ENCODE measurements around the gene GZMM.

The GZMM gene

DNA sequence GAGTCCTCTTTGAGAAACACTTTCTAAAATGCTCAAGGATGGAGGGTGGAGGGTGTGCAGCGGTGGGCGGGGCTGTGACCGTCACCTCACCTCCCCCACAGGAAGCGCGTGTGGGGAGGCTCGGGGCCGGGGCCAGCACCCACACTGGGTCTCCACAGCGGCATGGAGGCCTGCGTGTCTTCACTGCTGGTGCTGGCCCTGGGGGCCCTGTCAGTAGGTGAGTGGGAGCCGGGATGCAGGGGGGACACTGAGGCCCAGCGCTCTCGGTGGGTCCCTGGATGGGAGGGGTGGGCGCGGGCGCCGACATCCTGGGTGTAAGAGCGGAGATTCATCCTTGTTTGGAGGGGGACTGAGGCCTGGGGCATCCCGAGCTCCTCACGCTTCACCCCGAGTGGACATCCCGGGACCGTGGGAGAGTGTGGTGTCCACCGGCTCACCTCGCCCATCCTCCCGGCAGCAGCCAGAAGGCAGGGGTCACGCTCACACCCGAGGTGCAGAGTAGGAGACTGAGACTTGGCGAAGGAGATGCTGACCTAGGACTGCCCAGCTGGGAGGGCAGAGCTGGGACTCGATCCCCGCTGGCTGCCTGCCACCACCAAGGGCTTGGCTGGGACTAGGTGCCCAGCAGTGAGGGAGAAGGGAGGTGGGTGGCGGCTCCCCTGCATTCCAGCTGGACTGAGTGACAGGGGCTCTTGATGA is at the start of gene GZMM:
Gene GZMM, plus strand, starts transcription at position 144 of the 699 bp plus-strand sequence. Its CDS starts 19 bp downstream, at position 163.
- TF ChIP-seq, protein P1, sequence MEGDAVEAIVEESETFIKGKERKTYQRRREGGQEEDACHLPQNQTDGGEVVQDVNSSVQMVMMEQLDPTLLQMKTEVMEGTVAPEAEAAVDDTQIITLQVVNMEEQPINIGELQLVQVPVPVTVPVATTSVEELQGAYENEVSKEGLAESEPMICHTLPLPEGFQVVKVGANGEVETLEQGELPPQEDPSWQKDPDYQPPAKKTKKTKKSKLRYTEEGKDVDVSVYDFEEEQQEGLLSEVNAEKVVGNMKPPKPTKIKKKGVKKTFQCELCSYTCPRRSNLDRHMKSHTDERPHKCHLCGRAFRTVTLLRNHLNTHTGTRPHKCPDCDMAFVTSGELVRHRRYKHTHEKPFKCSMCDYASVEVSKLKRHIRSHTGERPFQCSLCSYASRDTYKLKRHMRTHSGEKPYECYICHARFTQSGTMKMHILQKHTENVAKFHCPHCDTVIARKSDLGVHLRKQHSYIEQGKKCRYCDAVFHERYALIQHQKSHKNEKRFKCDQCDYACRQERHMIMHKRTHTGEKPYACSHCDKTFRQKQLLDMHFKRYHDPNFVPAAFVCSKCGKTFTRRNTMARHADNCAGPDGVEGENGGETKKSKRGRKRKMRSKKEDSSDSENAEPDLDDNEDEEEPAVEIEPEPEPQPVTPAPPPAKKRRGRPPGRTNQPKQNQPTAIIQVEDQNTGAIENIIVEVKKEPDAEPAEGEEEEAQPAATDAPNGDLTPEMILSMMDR (IDR thresholded peaks at IDR 0.05; ENCODE audit: control extremely low read depth, extremely low read depth, low read depth, missing control alignments): no peak
- POLR2A ChIA-PET: no interaction called here
- no peak for DNase-seq (ENCODE audit: extremely low spot score)
- CTCF ChIA-PET: no interaction called here

DNA sequence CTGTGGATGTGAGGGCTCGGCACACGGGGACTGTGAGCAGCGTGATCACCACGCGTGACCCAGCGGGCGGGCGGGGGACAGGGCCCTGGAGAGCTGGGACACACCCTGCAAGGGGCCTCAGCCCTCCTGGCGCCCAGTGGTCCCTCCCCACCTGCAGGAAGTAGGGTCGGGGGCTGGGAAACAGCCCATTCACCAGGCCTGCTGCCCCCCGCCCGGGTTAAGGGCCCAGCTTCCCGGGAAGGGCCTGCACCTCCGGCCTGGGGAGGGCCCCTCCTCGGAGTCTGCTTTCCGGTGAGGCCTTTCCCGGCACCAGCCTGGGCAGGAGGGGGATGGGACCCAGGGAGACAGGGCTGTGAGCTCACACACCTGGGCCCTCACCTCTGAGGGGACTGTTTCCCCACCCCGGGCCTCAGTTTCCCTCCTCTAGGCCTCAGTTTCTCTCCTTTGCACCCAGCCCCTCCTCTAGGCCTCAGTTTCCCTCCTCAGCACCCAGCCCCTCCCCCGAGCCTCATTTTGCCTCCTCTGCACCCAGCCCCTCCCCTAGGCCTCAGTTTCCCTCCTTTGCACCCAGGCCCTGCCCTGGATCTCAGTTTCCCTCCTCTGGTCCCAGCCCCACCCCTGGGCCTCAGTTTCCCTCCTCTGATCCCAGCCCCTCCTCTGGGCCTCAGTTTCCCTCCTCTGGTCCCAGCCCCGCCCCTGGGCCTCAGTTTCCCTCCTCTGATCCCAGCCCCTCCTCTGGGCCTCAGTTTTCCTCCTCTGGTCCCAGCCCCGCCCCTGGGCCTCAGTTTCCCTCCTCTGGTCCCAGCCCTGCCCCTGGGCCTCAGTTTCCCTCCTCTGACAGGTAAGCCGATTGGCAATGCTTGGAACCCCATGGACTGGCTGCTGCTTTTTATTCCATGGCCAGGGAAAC is 49.4 kb upstream of the GZMM start:
- ChIA-PET CTCF (interaction anchor here (1.0 to 2.1 kb wide), 4 partner anchors 11 to 247 kb away, joined by 3 to 18 read pairs (median 4); partner anchors contain the start of gene TPGS1), POLR2A (no interaction called here)
- no peak for DNase-seq (ENCODE audit: extremely low spot score)
- TF ChIP-seq, protein P1 (IDR thresholded peaks at IDR 0.05; ENCODE audit: control extremely low read depth, extremely low read depth, low read depth, missing control alignments): no peak

DNA sequence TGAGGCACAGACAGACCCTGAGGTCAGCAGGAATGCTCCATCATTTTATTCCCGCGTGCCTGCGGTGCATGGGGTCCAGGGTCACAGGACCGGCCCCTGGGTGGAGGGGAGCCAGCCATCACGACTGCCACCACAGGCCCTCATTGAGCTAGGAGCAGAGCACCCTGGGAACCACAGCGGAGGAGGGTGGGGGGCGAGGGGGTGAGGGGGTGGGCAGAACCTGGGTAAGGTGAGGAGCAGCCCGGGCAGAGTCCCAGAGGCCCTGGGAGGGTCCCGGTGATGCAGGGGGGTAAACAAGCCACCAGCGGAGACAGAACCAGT is 48.8 kb upstream of the GZMM start:
- no peak for DNase-seq (ENCODE audit: extremely low spot score)
- CTCF ChIA-PET: interaction anchor here (1.0 to 2.1 kb wide), 3 partner anchors 11 to 248 kb away, joined by 3 to 18 read pairs (median 8); partner anchors contain the start of gene TPGS1
- TF ChIP-seq, protein P1 (IDR thresholded peaks at IDR 0.05; ENCODE audit: control extremely low read depth, extremely low read depth, low read depth, missing control alignments): no peak
- POLR2A ChIA-PET: no interaction called here

DNA sequence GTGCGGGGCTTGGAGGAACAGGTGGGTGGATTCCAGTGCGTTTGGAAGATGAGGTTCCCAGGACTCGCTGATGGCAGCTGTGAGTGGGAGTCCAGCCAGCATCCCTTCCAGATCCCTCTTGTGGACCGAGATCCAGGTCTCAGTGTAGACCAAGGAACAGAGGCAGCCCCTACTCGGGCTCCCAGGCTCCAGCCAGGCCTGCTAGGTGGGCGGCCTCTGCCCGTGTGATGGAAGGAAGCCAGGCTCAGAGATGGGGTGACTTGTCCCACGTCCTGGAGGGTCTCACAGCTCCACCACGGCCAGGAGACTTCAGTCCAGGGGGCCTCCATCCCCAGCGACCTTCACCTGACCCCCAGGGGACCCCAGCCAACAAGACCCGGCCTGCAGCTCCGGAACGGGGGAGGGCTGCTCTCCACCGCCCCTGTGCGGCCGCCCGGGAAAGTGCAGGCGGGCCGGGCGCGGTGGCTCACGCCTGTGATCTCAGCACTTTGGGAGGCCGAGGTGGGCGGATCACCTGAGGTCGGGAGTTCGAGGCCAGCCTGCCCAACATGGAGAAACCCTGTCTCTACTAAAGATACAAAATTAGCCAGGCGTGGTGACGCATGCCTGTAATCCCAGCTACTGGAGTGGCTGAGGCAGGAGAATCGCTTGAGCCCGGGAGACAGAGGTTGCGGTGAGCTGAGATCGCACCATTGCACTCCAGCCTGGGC is 48.3 kb upstream of the GZMM start:
- peak; percentile 54 for DNase-seq (ENCODE audit: extremely low spot score)
- TF ChIP-seq, protein P1 (IDR thresholded peaks at IDR 0.05; ENCODE audit: control extremely low read depth, extremely low read depth, low read depth, missing control alignments): peak; percentile 62
- CTCF ChIA-PET: interaction anchor here (0.7 to 2.1 kb wide), 4 partner anchors 10 to 248 kb away, joined by 3 to 18 read pairs (median 6); partner anchors contain the start of gene TPGS1
- POLR2A ChIA-PET: no interaction called here

DNA sequence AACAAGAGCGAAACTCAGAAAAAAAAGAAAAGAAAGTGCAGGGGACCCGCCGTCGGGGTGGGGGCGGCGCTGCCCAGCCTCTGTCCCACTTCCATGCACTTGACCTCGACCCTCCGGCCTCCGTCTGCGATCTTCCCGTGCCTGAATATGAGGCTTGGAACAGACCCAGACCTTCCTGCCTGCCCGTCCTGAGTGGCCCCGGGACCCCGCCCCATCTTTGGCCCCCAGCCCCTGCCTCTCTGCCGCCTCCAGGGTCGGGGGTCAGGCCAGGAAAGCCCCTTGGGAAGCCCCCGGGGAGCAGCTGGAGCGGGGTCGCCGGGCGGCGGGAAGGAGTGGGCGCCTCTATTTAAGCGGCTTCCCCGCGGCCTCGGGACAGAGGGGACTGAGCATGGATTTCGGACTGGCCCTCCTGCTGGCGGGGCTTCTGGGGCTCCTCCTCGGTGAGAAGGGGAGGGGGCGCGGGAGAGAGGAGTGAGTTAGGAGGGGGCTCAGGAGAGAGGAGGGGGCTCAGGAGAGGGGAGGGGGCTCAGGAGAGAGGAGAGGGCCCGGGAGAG is 47.7 kb upstream of the GZMM start, which contains the start of gene MADCAM1:
Gene MADCAM1, plus strand, starts transcription at position 375 of the 554 bp plus-strand sequence. Its CDS starts 14 bp downstream, at position 389.
- CTCF ChIA-PET: interaction anchor here (0.7 to 2.1 kb wide), 3 partner anchors 10 to 112 kb away, joined by 3 to 18 read pairs (median 8); partner anchors contain the start of gene TPGS1
- POLR2A ChIA-PET: no interaction called here
- no peak for DNase-seq (ENCODE audit: extremely low spot score)
- TF ChIP-seq, protein P1 (IDR thresholded peaks at IDR 0.05; ENCODE audit: control extremely low read depth, extremely low read depth, low read depth, missing control alignments): no peak

DNA sequence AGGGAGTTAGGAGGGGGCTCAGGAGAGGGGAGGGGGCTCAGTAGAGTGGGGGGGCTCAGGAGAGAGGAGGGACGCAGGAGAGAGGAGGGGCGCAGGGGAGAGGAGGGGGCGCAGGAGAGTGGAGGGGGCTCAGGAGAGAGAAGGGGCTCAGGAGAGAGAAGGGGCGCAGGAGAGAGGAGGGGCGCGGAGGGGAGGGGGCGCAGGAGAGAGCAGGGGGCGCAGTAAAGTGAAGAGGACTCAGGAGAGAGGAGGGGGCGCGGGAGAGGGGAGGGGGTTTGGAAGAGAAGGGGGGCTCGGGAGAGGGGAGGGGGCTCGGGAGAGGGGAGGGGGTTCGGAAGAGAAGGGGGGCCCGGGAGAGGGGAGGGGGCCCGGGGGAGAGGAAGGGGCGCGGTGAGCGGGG is 46.9 kb upstream of the GZMM start:
- DNase-seq (ENCODE audit: extremely low spot score): no peak
- CTCF ChIA-PET: no interaction called here
- POLR2A ChIA-PET: no interaction called here
- TF ChIP-seq, protein P1 (IDR thresholded peaks at IDR 0.05; ENCODE audit: control extremely low read depth, extremely low read depth, low read depth, missing control alignments): no peak
